ENCODE measurements around the gene TMEM236. TPM values are rescaled to one million over a fixed set of nuclear protein-coding genes. Genes with fewer than 3 reads are reported as not detected.

Gene TMEM236, protein sequence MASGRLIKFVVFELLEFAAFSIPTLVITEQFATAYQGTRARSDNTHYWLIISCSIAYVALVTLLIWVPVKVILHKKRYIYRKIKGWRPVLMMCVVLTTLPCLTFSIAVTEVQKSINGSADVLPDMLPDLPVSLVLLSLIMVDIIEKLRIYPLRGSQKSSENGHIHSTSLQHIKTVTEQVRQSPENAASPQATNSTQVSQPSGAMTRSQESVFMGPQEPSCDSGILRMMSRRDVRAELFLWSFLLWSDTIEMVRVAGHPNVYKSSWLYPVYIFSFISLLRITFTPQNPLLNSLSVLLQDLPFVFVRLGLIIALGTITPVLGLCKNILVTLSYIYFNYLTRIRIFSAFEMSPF
- polyA plus RNA-seq (0.05 to 0.13 TPM (median 0.12 TPM) in 3 replicates), polyA minus RNA-seq (0.16 to 0.43 TPM in 2 of 3 replicates, not detected in the other)
- 0.25 TPM for polyA plus RNA-seq (2011; ENCODE audit: low read depth)
- polyA plus RNA-seq (2011; cell fraction: cytosol; rRNA removed), result 0.03 and 0.04 TPM in 2 replicates
- 0.62 and 0.75 TPM in 2 replicates for polyA plus RNA-seq (2011; cell fraction: nucleus; rRNA removed)
- polyA plus RNA-seq (2012; ENCODE audit: low replicate concordance), result 0.05 and 0.37 TPM in 2 replicates
- not detected for polyA minus RNA-seq (2011; cell fraction: cytosol; rRNA and poly(A)+ RNA removed)
- 0.32 and 1.2 TPM in 2 replicates for polyA minus RNA-seq (2011; cell fraction: nucleus; rRNA and poly(A)+ RNA removed)

- Histone ChIP-seq H3K9me1 (ENCODE audit: control insufficient read depth, extremely low read depth, insufficient read depth, low read length) (no peaks in the 10 kb centered on the region), H4K20me1 (ENCODE audit: control insufficient read depth, extremely low read depth, insufficient read depth, low read length) (no peaks in the 10 kb centered on the region), H2AFZ (ENCODE audit: control insufficient read depth, low read length) (no peak within 1 kb of the TSS), H3K27me3 (ENCODE audit: control insufficient read depth, extremely low read depth, insufficient read depth, low read length) (no peaks in the 10 kb centered on the region), H3K4me2 (ENCODE audit: control insufficient read depth, extremely low read depth, insufficient read depth, low read depth, low read length) (no peak within 1 kb of the TSS), H3K27ac (ENCODE audit: control insufficient read depth, insufficient read depth, low read length) (no peak within 1 kb of the TSS), H3K9me3 (ENCODE audit: control insufficient read depth, low read depth, low read length) (no peaks in the 10 kb centered on the region), H3K79me2 (ENCODE audit: control insufficient read depth, insufficient read depth, low read length) (no peaks in the 10 kb centered on the region), H3K9ac (ENCODE audit: control insufficient read depth, extremely low read depth, insufficient read depth, low read length) (no peak within 1 kb of the TSS), H3K4me1 (ENCODE audit: control insufficient read depth, extremely low read depth, insufficient read depth, low read length) (no peaks in the 10 kb centered on the region), H3K4me3 (ENCODE audit: control insufficient read depth in 2 of 3, extremely low read depth in 1 of 3, insufficient read depth in 2 of 3, low read depth in 1 of 3, low read length in 3 of 3) (no peak within 1 kb of the TSS), H3K36me3 (ENCODE audit: control insufficient read depth in 2 of 2, extremely low read depth in 1 of 2, insufficient read depth in 2 of 2, low read length in 2 of 2) (no peaks in the 10 kb centered on the region)
- no peak for FAIRE-seq
- no peak for DNase-seq (ENCODE audit: low read depth, low spot score)
- TF ChIP-seq, protein P1, sequence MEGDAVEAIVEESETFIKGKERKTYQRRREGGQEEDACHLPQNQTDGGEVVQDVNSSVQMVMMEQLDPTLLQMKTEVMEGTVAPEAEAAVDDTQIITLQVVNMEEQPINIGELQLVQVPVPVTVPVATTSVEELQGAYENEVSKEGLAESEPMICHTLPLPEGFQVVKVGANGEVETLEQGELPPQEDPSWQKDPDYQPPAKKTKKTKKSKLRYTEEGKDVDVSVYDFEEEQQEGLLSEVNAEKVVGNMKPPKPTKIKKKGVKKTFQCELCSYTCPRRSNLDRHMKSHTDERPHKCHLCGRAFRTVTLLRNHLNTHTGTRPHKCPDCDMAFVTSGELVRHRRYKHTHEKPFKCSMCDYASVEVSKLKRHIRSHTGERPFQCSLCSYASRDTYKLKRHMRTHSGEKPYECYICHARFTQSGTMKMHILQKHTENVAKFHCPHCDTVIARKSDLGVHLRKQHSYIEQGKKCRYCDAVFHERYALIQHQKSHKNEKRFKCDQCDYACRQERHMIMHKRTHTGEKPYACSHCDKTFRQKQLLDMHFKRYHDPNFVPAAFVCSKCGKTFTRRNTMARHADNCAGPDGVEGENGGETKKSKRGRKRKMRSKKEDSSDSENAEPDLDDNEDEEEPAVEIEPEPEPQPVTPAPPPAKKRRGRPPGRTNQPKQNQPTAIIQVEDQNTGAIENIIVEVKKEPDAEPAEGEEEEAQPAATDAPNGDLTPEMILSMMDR (optimal IDR thresholded peaks at IDR 0.05 in 1 of 3, IDR thresholded peaks at IDR 0.05 in 1 of 3, conservative IDR thresholded peaks at IDR 0.05 in 1 of 3; ENCODE audit: extremely low read depth in 1 of 3, insufficient read depth in 2 of 3, low read length in 3 of 3), result no peak
- no peak for TF ChIP-seq EZH2 (IDR thresholded peaks at IDR 0.05; ENCODE audit: low read length)
- dilution Hi-C loops (cut with MboI; ENCODE audit: extremely low pct_ligation_motif_present, low sequenced_read_pairs), result no loop called here
Observed at GRCh38 chr10:17751781-17752445, at the start of gene TMEM236. Gene TMEM236 (plus strand): TSS chr10:17752201. CDS start chr10:17752296, 95 bp downstream.

GRCh38 chr10:17703706-17704105, 48.3 kb upstream of the TMEM236 start:
- Histone ChIP-seq H3K4me2 (ENCODE audit: control insufficient read depth, extremely low read depth, insufficient read depth, low read depth, low read length) (no peak overlapping the region), H3K4me1 (ENCODE audit: control insufficient read depth, extremely low read depth, insufficient read depth, low read length) (no peaks in the 10 kb centered on the region), H3K27ac (ENCODE audit: control insufficient read depth, insufficient read depth, low read length) (no peak overlapping the region), H2AFZ (ENCODE audit: control insufficient read depth, low read length) (no peak overlapping the region), H3K27me3 (ENCODE audit: control insufficient read depth, extremely low read depth, insufficient read depth, low read length) (no peaks in the 10 kb centered on the region), H4K20me1 (ENCODE audit: control insufficient read depth, extremely low read depth, insufficient read depth, low read length) (peaks cover 2% of the 10 kb centered on the region), H3K4me3 (ENCODE audit: control insufficient read depth in 2 of 3, extremely low read depth in 1 of 3, insufficient read depth in 2 of 3, low read depth in 1 of 3, low read length in 3 of 3) (no peak overlapping the region), H3K36me3 (ENCODE audit: control insufficient read depth in 2 of 2, extremely low read depth in 1 of 2, insufficient read depth in 2 of 2, low read length in 2 of 2) (peaks cover 0 to 13% of the 10 kb centered on the region in 2 experiments), H3K9me1 (ENCODE audit: control insufficient read depth, extremely low read depth, insufficient read depth, low read length) (no peaks in the 10 kb centered on the region), H3K9me3 (ENCODE audit: control insufficient read depth, low read depth, low read length) (no peaks in the 10 kb centered on the region), H3K79me2 (ENCODE audit: control insufficient read depth, insufficient read depth, low read length) (no peaks in the 10 kb centered on the region), H3K9ac (ENCODE audit: control insufficient read depth, extremely low read depth, insufficient read depth, low read length) (no peak overlapping the region)
- TF ChIP-seq, protein P1 (optimal IDR thresholded peaks at IDR 0.05 in 1 of 3, IDR thresholded peaks at IDR 0.05 in 1 of 3, conservative IDR thresholded peaks at IDR 0.05 in 1 of 3; ENCODE audit: extremely low read depth in 1 of 3, insufficient read depth in 2 of 3, low read length in 3 of 3), result no peak
- no peak for TF ChIP-seq EZH2 (IDR thresholded peaks at IDR 0.05; ENCODE audit: low read length)
- dilution Hi-C loops (cut with MboI; ENCODE audit: extremely low pct_ligation_motif_present, low sequenced_read_pairs), result no loop called here
- DNase-seq (ENCODE audit: low read depth, low spot score) (no peak), FAIRE-seq (peak; percentile 67)
